GM15510 (cell line): Measurements from ENCODE around the gene CAMK2G.

Experiments used
- POLR2A ChIP-seq: IDR thresholded peaks from 3 replicates; pipeline ENCODE4 v1.6.1; 2011; ENCODE audit warnings: borderline replicate concordance; ENCODE audit not compliant: insufficient read length; ENCODE audit errors: extremely low read depth

CAMK2G gene

DNA sequence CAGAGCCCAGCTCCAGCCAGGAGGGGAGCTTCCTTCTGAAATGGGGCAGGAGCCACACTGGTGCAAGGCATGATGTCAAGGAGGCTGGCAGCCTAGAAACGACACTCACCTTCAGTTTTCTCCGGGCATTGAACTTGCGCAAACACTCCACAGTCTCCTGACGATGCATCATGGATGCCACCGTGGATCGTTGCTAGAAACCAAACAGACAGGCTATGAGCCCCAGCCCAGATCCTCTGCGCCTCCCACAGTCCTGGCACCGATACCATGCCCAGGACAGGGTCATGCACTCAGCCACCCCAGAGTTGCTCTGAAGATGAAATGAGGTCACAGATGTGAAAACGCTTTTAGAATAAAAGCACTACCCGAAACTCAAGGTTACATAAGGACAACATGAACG, 32.0 kb downstream of the CAMK2G start:
- TF ChIP-seq POLR2A: no peak

DNA sequence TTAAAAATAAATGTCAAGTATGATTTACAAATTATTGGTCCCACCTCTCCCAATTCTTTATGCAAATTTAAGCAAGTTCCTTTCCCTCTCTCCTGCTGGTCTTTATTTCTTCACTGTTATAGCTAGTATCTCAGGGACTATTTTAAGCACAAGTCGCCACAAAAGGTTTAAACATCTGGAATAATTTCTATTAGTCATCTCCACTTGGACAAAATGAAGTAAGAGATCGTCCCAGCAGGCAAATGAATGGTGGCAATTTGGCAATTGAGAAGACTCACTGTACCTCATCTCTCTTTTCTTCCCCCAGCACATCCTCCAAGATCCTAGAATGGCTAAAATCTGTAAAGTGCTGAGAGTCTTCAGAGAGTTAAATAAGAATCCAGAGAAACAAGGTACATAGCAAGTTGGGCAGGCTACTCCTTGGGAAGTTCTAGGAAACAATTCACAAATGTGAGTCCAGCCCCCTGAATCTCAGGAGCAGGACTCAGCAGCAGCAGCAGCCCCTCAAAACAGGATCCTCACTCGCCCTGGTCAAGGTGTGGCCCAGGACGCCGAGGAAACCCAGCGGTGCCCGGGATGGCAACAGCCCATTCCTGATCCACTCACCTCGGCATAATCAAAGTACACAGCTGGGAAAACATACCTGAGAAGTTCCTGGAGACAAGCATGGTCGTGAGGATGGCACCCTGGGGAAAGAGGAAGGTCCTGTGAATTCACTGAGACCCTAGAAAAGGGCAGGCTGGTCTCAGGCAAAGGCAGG, 32.6 kb downstream of the CAMK2G start:
- TF ChIP-seq POLR2A: no peak

DNA sequence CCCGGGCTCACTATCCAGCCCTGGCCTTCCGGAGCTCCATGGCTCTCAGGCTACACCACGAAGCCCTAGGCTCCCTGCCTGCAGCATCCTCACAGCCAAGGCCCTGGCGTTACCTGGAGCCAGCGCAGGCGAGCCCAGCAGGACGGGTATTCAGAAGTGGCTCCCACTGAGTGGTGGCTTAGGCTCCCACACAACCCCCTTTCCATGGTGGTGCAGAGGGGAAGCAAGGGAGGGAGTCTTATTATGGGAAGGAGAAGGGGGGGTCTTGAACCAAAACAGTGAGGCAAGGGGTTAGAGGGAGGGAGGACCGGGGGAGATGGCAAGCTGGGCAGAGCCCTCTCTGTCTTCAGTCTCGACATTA, 33.3 kb downstream of the CAMK2G start:
- TF ChIP-seq POLR2A: no peak

- no peak for TF ChIP-seq POLR2A
Observed at GRCh38 chr10:73840403-73841060, 33.8 kb downstream of the CAMK2G start.

- no peak for TF ChIP-seq POLR2A
Observed at GRCh38 chr10:73840056-73840402, 34.3 kb downstream of the CAMK2G start.

GRCh38 chr10:73839276-73839966, 34.9 kb downstream of the CAMK2G start:
- no peak for TF ChIP-seq POLR2A

DNA sequence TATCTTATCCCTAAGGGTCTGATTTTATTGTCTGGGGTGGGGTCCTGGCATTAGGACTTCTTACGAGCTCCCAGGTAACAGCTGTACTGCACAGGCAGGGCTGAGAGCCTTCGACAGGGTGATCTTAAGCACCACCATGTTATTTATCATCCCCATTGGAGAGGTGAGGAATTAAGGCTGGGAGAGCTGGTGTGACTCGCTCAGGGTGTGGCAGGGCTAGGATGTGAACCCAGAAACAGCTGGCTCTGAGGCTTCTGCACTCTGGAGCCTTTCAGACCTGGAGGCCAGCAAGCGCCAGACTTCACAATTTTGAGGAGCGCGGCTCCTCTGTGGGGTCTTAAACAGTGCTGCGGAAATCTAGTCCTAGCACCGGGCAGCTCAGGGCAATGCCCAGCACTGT, 35.5 kb downstream of the CAMK2G start:
- TF ChIP-seq POLR2A: no peak

DNA sequence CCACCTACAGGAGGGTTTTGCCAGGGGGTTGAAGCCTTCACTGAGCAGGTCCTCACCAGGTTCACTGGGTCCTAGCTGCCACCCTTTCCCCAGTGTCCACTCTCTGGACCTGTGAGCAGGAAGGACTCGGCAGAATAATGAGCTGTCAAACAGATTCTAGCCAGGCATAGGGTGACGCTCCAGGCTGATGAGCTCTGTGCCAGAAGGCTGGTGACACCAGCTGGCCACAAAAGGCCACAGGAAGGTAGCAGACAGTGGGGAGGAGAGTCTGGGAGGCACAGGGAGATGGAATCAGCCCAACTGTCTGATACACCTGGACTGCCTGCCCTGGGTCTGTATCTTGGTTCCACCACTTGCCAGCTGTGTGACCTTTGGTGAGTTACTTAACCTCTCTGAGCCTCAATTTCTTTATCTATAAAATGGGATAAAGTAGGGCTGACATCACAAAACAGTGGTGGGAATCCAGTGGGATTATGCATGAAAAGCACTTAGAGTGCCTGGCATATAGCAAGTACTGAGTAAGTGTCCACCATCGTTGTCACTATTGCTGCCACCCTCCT, 36.3 kb downstream of the CAMK2G start:
- no peak for TF ChIP-seq POLR2A

GRCh38 chr10:73837072-73837471, 37.3 kb downstream of the CAMK2G start:
- TF ChIP-seq POLR2A: no peak

- no peak for TF ChIP-seq POLR2A
Observed at GRCh38 chr10:73836427-73836980, 37.9 kb downstream of the CAMK2G start.

GRCh38 chr10:73828161-73828560, 46.2 kb downstream of the CAMK2G start:
- TF ChIP-seq POLR2A: no peak

DNA sequence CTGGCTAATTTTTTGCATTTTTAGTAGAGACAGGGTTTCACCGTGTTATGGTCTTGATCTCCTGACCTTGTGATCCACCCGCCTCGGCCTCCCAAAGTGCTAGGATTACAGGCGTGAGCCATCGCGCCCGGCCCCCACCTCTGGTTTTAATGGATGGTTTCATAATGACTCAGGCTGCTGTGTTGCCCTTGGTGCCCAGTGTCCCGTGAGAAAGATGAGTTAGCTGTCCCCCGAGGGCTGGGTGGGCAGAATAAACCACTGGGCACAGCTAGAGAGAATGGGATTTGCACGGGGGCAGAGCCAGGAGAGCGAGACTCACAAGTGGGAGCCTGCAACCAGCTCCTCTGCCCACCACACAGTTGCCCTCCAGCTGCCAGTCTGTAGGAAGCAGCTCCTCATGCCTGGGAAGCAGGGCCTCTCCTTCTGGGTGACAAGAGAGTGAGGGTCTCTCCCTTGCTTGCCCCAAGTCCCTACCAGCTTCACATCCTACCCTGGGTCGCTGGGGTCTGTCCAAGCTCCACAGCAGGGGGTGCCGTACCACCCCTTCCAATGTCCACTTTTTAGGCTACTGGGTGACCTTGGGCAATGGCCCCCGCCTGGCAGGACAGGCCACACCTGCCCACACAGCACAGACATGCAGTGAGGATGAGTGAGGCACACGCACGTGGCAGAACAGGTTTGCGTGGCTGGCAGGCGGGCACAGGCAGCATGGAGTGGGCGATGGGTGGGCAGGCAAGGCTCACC, 46.8 kb downstream of the CAMK2G start:
- no peak for TF ChIP-seq POLR2A

DNA sequence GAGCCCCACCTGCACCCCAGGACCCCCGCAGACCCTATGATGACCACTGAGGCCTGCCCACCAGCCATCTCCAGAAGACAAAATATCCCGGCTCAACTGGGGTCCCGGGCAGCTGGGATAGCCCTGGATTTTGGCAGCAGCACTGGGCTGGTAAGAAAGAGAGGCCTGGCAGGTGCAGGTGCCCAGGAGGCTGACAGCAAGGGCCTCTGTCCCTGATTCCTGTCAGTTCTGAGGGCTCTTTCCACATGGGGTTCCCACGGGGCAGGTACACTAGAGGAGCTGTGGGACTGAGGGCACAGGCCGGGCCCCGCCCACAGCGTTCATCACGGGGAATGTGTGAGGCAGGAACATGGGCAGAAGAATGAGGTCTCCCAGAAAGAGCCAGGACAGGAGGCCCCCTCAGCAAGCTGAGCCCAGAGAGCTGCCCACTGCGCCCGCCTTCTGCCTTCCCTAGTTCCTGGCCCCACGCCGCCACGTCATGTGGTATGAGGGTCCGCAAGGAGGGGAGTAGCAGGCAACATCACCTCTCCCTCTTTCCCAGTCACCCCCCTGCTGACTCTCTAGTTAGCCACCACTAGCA, 50.1 kb downstream of the CAMK2G start:
- no peak for TF ChIP-seq POLR2A

DNA sequence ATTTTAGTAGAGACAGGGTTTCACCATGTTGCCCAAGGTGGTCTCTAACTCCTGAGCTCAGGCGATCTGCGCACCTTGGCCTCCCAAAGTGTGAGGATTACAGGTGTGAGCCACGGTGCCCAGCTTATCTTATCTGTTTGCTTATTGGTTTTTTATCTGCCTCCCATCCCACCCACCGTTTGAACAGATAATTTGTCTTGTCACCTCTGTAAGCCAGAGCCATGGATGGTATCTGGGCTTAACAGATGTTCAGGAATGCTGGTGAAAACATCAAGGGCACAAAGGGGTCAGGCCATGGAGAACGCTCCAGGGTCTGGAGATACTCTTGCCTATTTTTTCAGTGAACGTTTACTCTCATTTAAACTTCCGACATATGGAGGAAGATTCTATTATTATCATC, 51.0 kb downstream of the CAMK2G start:
- no peak for TF ChIP-seq POLR2A
